Aorta (tissue), 5 donors: Measurements from ENCODE around the gene JADE1. TPM values are rescaled to one million over a fixed set of nuclear protein-coding genes. Genes with fewer than 3 reads are reported as not detected.
A peak's percentile ranks its signal among the peaks of the same experiment; 100 is the strongest.

Experiments
- ATAC-seq: fragments of 200-7000 bp; cut with Tn5 transposase; one replicate; pipeline ENCODE4 v1.9.1; 2022; ENCODE audit warnings: moderate library complexity; ENCODE audit not compliant: low FRiP score
- DNase-seq, 2 donors: peaks; one replicate each; pipeline ENCODE4 v3.0.0-alpha.2; 2020
- H3K27ac ChIP-seq, 2 donors: one replicate each; pipeline ENCODE4 v1.5.1; 2013; ENCODE audit warnings: low read length in 2 of 2, mild to moderate bottlenecking in 2 of 2, moderate library complexity in 2 of 2, control low read depth in 1 of 2, inconsistent platforms in 1 of 2, low read depth in 1 of 2
- H3K27me3 ChIP-seq, 2 donors: one replicate each; pipeline ENCODE4 v1.6.1; 2013; ENCODE audit warnings: control low read depth in 1 of 2, low read length in 1 of 2, mild to moderate bottlenecking in 1 of 2, moderate library complexity in 1 of 2; ENCODE audit not compliant: insufficient read depth in 2 of 2, control insufficient read depth in 1 of 2
- H3K36me3 ChIP-seq, 2 donors: one replicate each; pipeline ENCODE4 v1.6.1; 2013; ENCODE audit warnings: control low read depth in 1 of 2, low read length in 1 of 2, mild to moderate bottlenecking in 1 of 2; ENCODE audit not compliant: insufficient read depth in 2 of 2, control insufficient read depth in 1 of 2
- H3K4me1 ChIP-seq, 2 donors: one replicate each; pipeline ENCODE4 v1.6.1; 2013; ENCODE audit warnings: low read length in 2 of 2, control low read depth in 1 of 2, mild to moderate bottlenecking in 1 of 2, moderate library complexity in 1 of 2; ENCODE audit not compliant: insufficient read depth in 2 of 2, control insufficient read depth in 1 of 2
- H3K4me3 ChIP-seq, 2 donors: one replicate each; pipeline ENCODE4 v1.5.1; 2013; ENCODE audit warnings: low read length in 2 of 2, control low read depth in 1 of 2, mild to moderate bottlenecking in 1 of 2
- H3K9me3 ChIP-seq: one replicate; pipeline ENCODE4 v1.6.1; 2013; ENCODE audit warnings: mild to moderate bottlenecking, low read length; ENCODE audit not compliant: control insufficient read depth
- WGBS, 2 donors: extraction: QIAGEN DNeasy Blood & Tissue Kit; methylation state at CpG; one replicate each; pipeline ENCODE4 v1.1.7; 2013; 5-methylcytosine and 5-hydroxymethylcytosine counted together
- intact Hi-C, 2 donors: fragments of 100-400 bp; cut with DNase I; formaldehyde crosslinking; loops; one replicate each; pipeline versions ENCODE4 v1.14.2 to v1.15.0; 2022
- polyA plus RNA-seq, 2 donors: library from polyadenylated mRNA; stranded (reverse); fragments of 200-250 nt; gene quantifications; one replicate each; pipeline ENCODE4 v1.2.3, GENCODE V29; 2013
- total RNA-seq, 2 donors: library from RNA; stranded (reverse); fragmentation: NEBNext Ultra II Directional; extraction: Animal tissue kit (Norgen Biotek cat#: 25700); gene quantifications; one replicate each; pipeline ENCODE4 v1.2.1, GENCODE V29; 2021
- donor health status: healthy with polysubstance abuse.
- donor health status: Bipolar disorder and iron deficiency.
- donor health status: DM: no; HTN: no; CAD: no.
- donor health status: DM: no; HTN: no; CAD: no.
- donor health status: DM: yes; HTN: yes; CAD: no.

The JADE1 gene
- total and polyA plus RNA-seq, 4 donors = 10.6 to 32.8 (median 29.6) TPM

DNA sequence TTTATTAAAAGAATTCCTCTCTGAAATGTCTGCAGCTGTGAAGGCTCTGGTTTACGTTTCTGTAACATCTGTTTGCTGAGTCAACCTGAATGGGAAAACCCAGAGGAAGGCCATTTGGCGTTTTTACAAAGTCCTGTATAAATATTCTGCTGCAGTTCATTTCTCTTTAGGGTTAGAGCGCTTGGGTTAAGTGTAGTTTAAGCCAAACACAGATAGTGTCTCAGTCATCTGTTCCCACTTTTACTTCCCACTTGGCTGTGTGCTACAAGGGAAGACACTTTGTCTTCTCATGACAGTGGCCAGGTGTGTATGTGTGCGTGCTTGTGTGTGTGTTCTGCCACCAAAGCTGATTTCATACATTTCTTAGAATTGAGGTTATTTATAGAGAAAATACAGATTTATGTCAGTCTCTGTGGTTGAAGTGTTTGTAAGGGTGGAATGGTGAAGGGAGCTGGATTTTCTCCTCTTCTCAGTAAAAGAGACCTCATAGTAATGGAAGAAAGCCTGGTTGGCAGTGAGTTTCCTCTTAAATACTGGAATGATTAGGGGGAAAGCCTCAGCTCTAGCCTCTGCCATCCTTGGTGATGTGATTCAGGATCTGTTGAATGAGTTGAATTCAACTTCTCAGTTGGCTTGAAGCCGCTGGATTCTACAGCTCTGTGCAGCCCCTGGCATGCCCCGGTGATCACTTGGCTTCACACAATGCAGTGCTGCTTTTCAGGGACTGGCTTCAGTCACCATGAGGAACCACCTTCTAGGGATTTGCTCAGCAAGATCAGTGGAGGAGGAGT, 50.6 kb downstream of the JADE1 start:
- DNase-seq (no peak), ATAC-seq (no peak)
- peak overlapping the region in 1 of 2 donors; percentile 14 for H3K27ac ChIP-seq
- H3K4me1 ChIP-seq = no peaks in the 10 kb centered on the region
- peaks cover 0 to 9% of the 10 kb centered on the region in 2 donors for H3K36me3 ChIP-seq
- intact Hi-C loops = loop anchor here (2.0 to 10.0 kb wide), 8 partner anchors 48 to 668 kb away; no protein-coding TSS in a partner anchor
- WGBS, 2 donors = 12 to 16% methylated on average over 6 of the region's 6 CpGs
- no peaks in the 10 kb centered on the region for H3K9me3 ChIP-seq
- no peak overlapping the region for H3K4me3 ChIP-seq
- H3K27me3 ChIP-seq = no peaks in the 10 kb centered on the region

- no peaks in the 10 kb centered on the region for H3K27me3 ChIP-seq
- H3K27ac ChIP-seq = no peak overlapping the region
- no peak overlapping the region for H3K4me3 ChIP-seq
- H3K9me3 ChIP-seq = no peaks in the 10 kb centered on the region
- DNase-seq (no peak), ATAC-seq (no peak)
- peaks cover 1 to 4% of the 10 kb centered on the region in 2 donors for H3K36me3 ChIP-seq
- WGBS, 2 donors = 91 to 94% methylated on average over 13 of the region's 13 CpGs
- intact Hi-C loops = loop anchor here (2.0 to 10.0 kb wide), 8 partner anchors 50 to 670 kb away; no protein-coding TSS in a partner anchor
- H3K4me1 ChIP-seq = no peaks in the 10 kb centered on the region
These were observed 52.5 kb downstream of the JADE1 start for GRCh38 chr4:128861856-128862518.

GRCh38 chr4:128862608-128863311, 53.3 kb downstream of the JADE1 start:
- Histone ChIP-seq H3K27ac (peak overlapping the region in 1 of 2 donors; percentile 29), H3K4me3 (no peak overlapping the region), H3K4me1 (no peaks in the 10 kb centered on the region), H3K9me3 (no peaks in the 10 kb centered on the region), H3K27me3 (no peaks in the 10 kb centered on the region), H3K36me3 (peaks cover 2 to 4% of the 10 kb centered on the region in 2 donors)
- ATAC-seq = peak; percentile 34
- intact Hi-C loops = loop anchor here (5.0 to 10.0 kb wide), 7 partner anchors 50 to 670 kb away; no protein-coding TSS in a partner anchor
- DNase-seq = no peak
- WGBS, 2 donors = 68 to 73% methylated on average over 14 of the region's 14 CpGs

GRCh38 chr4:128863312-128864075, 54.0 kb downstream of the JADE1 start:
- 35 to 36% methylated on average over 10 of the region's 10 CpGs for WGBS, 2 donors

DNA sequence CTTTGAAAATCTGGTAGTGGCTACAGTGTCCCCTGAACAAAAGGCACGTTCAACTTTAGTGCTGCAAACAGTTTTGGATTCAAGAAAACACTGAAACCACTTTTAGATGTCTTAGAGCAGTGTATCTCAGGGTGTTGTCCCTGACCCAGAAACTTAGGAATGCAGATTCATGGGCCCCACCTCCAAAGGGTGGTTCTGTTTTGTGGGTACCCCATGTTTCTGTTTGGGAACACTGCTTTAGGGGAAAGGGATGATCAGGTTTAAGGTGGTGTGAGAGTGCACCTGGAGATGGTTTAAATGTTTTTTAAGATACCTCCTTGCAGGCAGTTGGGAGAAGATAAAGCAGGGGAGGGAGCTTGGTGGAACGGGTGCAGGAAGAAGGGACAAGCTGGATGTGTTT, 55.6 kb downstream of the JADE1 start:
- no peaks in the 10 kb centered on the region for H3K4me1 ChIP-seq
- peaks cover 6 to 10% of the 10 kb centered on the region in 2 donors for H3K36me3 ChIP-seq
- no peak overlapping the region for H3K27ac ChIP-seq
- intact Hi-C loops = loop anchor here in 1 of 2 donors (10.0 kb wide), 1 partner anchor 300 kb away; no protein-coding TSS in a partner anchor
- WGBS, 2 donors = 72 to 75% methylated on average over 2 of the region's 2 CpGs
- H3K4me3 ChIP-seq = no peak overlapping the region
- H3K27me3 ChIP-seq = no peaks in the 10 kb centered on the region
- DNase-seq = no peak
- H3K9me3 ChIP-seq = no peaks in the 10 kb centered on the region
- no peak for ATAC-seq

More at GRCh38 chr4:128863312-128864075, 54.0 kb downstream of the JADE1 start:
- DNase-seq (peak; percentile 85 to 91), ATAC-seq (peak; percentile 87)
- H3K4me3 ChIP-seq = no peak overlapping the region
- intact Hi-C loops = loop anchor here (5.0 to 10.0 kb wide), 7 partner anchors 51 to 671 kb away; no protein-coding TSS in a partner anchor
- no peaks in the 10 kb centered on the region for H3K9me3 ChIP-seq
- peaks cover 2 to 4% of the 10 kb centered on the region in 2 donors for H3K36me3 ChIP-seq
- no peaks in the 10 kb centered on the region for H3K4me1 ChIP-seq
- peak overlapping the region in 1 of 2 donors; percentile 29 for H3K27ac ChIP-seq
- H3K27me3 ChIP-seq = no peaks in the 10 kb centered on the region

- WGBS, 2 donors = 86 to 88% methylated on average over 2 of the region's 2 CpGs
- Histone ChIP-seq H3K36me3 (peaks cover 6 to 11% of the 10 kb centered on the region in 2 donors), H3K27ac (no peak overlapping the region), H3K4me1 (no peaks in the 10 kb centered on the region), H3K4me3 (no peak overlapping the region), H3K27me3 (no peaks in the 10 kb centered on the region), H3K9me3 (no peaks in the 10 kb centered on the region)
- DNase-seq (no peak), ATAC-seq (no peak)
- intact Hi-C loops = loop anchor here in 1 of 2 donors (10.0 kb wide), 1 partner anchor 301 kb away; no protein-coding TSS in a partner anchor
These were observed 56.8 kb downstream of the JADE1 start for GRCh38 chr4:128866269-128866668.

GRCh38 chr4:128866691-128867090, 57.2 kb downstream of the JADE1 start:
- DNase-seq (no peak), ATAC-seq (no peak)
- H3K36me3 ChIP-seq = peaks cover 6 to 12% of the 10 kb centered on the region in 2 donors
- H3K4me1 ChIP-seq = no peaks in the 10 kb centered on the region
- intact Hi-C loops = loop anchor here in 1 of 2 donors (10.0 kb wide), 1 partner anchor 302 kb away; no protein-coding TSS in a partner anchor
- no peak overlapping the region for H3K4me3 ChIP-seq
- H3K27me3 ChIP-seq = no peaks in the 10 kb centered on the region
- no peak overlapping the region for H3K27ac ChIP-seq
- WGBS, 2 donors = 81 to 89% methylated on average over 1 of the region's 1 CpG
- no peaks in the 10 kb centered on the region for H3K9me3 ChIP-seq
